GM10248 (cell line): ENCODE measurements around the gene CYTH1.

Experiments used
- CTCF ChIA-PET: fragments of 300-600 bp; sonication (Branson Sonifier 250); formaldehyde crosslinking; extraction: SDS; loops from one replicate; lab custom pipeline; 2021; ENCODE audit warnings: antibody characterized with exemption; lab: Yijun Ruan, JAX
- POLR2A ChIA-PET: fragments of 350-650 bp; sonication (Branson Sonifier 250); formaldehyde crosslinking; extraction: SDS; loops from one replicate; lab custom pipeline; 2020; ENCODE audit warnings: antibody characterized with exemption; lab: Yijun Ruan, JAX
- DNase-seq: peaks from one replicate; pipeline ENCODE4 v3.0.0; 2012; ENCODE audit errors: extremely low spot score
- TF ChIP-seq, protein P1 (sequence below): IDR thresholded peaks from 2 replicates; pipeline ENCODE4 v1.5.1; 2012; ENCODE audit warnings: mild to moderate bottlenecking, low read depth; ENCODE audit errors: extremely low read depth, missing control alignments, control extremely low read depth

Gene CYTH1

DNA sequence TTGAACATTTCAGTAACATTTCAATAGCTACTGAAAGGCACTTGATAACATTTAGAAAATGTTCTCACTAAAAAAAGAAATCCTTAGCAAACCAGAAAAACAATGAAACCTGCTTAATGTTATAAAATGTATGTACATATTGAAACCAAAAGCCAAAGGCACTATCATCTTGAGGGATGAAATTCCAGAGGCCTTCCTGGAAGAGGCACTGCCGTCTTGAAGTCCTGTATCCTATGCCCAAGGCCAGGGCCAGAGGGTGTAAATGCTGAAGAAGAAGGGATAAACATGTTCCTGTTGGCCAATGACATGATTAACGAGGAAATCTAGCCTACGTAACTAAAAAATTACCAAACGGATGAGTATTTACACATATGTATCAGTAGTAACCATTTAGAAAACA lies 147.9 kb downstream of the CYTH1 start:
- POLR2A ChIA-PET: no interaction called here

DNA sequence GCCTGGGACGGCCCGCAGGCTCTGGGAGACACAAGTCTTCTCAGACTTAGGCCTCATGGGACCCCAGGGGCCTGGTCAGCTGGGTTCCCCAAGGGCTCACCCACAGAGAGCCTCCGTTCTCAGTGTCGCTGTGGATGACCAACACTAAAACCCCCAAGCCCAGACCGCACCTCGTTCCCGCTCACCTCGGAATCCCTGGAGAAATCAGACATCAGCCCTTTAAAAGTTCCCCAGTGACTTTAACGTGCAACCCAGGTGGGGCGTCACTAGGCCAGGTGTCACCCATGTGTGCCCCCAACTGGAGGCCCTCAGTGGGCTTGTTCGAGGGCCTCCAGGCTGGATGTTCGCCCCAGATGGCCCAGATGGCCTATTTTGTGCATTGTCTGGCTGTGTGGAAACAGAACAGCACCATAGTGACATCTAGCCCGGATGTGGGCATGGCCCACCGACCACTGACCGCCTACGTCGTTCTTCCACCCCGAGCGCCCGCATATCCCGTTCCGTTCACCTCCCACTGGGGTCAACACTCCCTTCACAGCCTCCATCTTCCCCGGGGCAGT lies 152.6 kb downstream of the CYTH1 start:
- TF ChIP-seq, protein P1, sequence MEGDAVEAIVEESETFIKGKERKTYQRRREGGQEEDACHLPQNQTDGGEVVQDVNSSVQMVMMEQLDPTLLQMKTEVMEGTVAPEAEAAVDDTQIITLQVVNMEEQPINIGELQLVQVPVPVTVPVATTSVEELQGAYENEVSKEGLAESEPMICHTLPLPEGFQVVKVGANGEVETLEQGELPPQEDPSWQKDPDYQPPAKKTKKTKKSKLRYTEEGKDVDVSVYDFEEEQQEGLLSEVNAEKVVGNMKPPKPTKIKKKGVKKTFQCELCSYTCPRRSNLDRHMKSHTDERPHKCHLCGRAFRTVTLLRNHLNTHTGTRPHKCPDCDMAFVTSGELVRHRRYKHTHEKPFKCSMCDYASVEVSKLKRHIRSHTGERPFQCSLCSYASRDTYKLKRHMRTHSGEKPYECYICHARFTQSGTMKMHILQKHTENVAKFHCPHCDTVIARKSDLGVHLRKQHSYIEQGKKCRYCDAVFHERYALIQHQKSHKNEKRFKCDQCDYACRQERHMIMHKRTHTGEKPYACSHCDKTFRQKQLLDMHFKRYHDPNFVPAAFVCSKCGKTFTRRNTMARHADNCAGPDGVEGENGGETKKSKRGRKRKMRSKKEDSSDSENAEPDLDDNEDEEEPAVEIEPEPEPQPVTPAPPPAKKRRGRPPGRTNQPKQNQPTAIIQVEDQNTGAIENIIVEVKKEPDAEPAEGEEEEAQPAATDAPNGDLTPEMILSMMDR: no peak
- CTCF ChIA-PET: no interaction called here
- DNase-seq: no peak
- POLR2A ChIA-PET: no interaction called here

More for the DNA sequence above, 147.9 kb downstream of the CYTH1 start:
- DNase-seq: no peak
- TF ChIP-seq, protein P1: no peak
- CTCF ChIA-PET: no interaction called here

DNA sequence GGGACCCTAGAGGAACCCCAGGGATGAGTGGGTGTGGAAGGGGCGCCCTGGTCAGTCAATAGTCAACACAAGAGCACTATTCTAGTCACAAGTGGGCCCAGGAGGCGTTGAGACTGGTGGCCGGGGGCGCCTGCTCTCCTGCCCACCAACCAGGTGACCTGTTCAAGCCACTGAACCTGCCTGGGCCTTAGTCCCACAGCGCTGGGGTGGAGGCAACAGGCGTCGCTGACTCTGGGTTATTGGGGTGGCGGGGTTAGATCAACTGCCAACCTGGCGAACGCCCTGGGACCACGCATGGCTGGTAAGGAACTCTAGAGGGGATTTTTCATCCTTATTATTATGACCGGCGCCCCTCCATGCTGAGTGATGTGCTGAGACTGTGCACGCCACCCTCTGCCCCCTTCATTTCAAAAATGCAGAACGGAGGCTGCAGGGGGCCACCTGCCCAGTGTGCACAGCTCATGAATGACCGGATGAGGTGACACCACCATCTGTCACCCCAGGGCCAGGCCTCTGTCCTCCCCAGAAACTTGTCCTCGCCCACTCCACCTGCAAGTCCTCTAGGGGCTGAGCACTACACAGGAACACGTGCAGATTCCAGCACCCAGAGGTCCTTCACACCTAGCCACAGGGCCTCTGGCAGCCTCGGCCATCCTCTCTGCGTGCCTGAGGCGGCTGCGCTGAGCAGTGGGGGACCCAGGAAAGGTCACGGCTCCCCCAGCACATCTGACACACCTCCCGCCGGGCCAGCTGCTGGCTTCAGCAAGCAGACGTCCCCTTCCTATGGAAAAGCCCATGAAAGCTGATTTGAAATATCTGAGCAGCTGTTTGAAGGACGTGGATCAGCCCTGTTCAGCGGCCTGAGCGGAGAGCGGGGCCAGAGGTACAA lies 153.3 kb downstream of the CYTH1 start:
- DNase-seq: no peak
- TF ChIP-seq, protein P1: no peak
- ChIA-PET POLR2A (no interaction called here), CTCF (no interaction called here)

DNA sequence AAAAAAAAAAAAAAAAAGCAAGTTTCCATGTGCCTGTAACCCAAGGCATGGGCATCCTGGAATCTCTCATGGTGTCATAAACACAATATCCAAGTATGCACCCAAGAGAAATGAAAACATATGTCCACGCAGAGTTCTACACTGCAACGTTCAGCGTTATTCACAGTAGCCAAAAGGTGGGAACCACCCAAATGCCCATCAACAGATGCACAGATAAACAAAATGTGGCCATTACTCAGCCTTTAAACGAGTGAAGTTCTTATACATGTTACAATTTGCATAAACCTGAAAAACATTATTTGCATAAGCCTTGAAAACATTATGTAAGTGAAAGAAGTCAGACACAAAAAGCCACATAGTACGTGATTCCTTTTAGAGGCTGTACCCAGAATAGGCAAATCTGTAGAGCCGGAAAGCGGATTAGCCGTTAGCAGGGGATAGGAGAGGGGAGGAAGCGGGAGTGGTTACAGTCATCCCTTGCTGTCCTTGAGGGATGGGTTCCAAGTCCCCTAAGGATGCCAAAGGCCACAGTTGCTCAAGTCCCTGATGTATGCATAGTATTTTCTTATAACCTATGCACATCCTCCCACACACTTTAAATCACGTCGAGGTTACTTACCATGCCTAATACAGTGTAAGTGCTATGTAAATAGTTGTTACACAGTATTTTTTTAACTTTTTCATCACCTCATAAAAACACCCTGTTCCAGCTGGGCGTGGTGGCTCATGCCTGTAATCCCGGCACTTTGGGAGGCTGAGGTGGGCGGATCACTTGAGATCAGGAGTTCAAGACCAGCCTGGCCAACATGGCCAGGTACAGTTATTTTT lies 157.5 kb downstream of the CYTH1 start:
- POLR2A ChIA-PET: no interaction called here
- no peak for DNase-seq
- CTCF ChIA-PET: no interaction called here
- TF ChIP-seq, protein P1: no peak
